Natural killer cell (primary cell): Measurements from ENCODE around the gene SECTM1. TPM values are rescaled to one million over a fixed set of nuclear protein-coding genes. Genes with fewer than 3 reads are reported as not detected.
A peak's percentile ranks its signal among the peaks of the same experiment; 100 is the strongest.
"Not testable (repeated sequence)": the region's sequence is repeated elsewhere in the genome, so short reads cannot be mapped to it uniquely, and the experiment has no call there.

Source experiments
- ATAC-seq, 3 donors: fragments of 150-1000 bp in 2 of 3; fragments of 200-7000 bp in 1 of 3; cut with Tn5 transposase; 1 replicate in 1 of 3; 2 replicates in 2 of 3; pipeline ENCODE4 v1.10.0; 2021; ENCODE audit warnings: mild to moderate bottlenecking in 2 of 3, moderate library complexity in 2 of 3
- DNase-seq, 2 donors: peaks; one replicate each; pipeline versions ENCODE4 v3.0.0 to v3.0.0-alpha.2; 2013 to 2021; ENCODE audit warnings: mixed read lengths in 1 of 2
- H3K27ac ChIP-seq: one replicate; pipeline ENCODE4 v1.5.1; 2013; ENCODE audit warnings: mild to moderate bottlenecking, low read length
- H3K27me3 ChIP-seq: one replicate; pipeline ENCODE4 v1.6.1; 2013; ENCODE audit warnings: low read length; ENCODE audit not compliant: control insufficient read depth, insufficient read depth
- H3K36me3 ChIP-seq: one replicate; pipeline ENCODE4 v1.6.1; 2013; ENCODE audit warnings: low read length; ENCODE audit not compliant: control insufficient read depth, insufficient read depth
- H3K4me1 ChIP-seq: one replicate; pipeline ENCODE4 v1.6.1; 2013; ENCODE audit warnings: low read length; ENCODE audit not compliant: control insufficient read depth, insufficient read depth
- H3K4me3 ChIP-seq: one replicate; pipeline ENCODE4 v1.5.1; 2013; ENCODE audit warnings: low read length
- H3K9me3 ChIP-seq: one replicate; pipeline ENCODE4 v1.6.1; 2013; ENCODE audit warnings: low read length; ENCODE audit not compliant: control insufficient read depth, insufficient read depth
- H3K27ac Mint-ChIP-seq, 2 donors: one replicate each; pipeline ENCODE4 v1.8.0; 2022; ENCODE audit warnings: mild to moderate bottlenecking in 2 of 2, mixed read lengths in 2 of 2, moderate library complexity in 1 of 2
- H3K27me3 Mint-ChIP-seq, 2 donors: one replicate each; pipeline ENCODE4 v1.8.0; 2022; ENCODE audit warnings: low read depth in 2 of 2, mixed read lengths in 2 of 2
- H3K36me3 Mint-ChIP-seq: one replicate; pipeline ENCODE4 v1.8.0; 2022; ENCODE audit warnings: mixed read lengths
- H3K4me1 Mint-ChIP-seq, 2 donors: one replicate each; pipeline ENCODE4 v1.8.0; 2022; ENCODE audit warnings: mixed read lengths in 2 of 2
- H3K4me3 Mint-ChIP-seq: one replicate; pipeline ENCODE4 v1.8.0; 2022; ENCODE audit warnings: mild to moderate bottlenecking, moderate library complexity, mixed read lengths
- H3K9me3 Mint-ChIP-seq, 2 donors: one replicate each; pipeline ENCODE4 v1.8.0; 2022; ENCODE audit warnings: mixed read lengths in 2 of 2
- WGBS: methylation state at CpG from one replicate; pipeline ENCODE4 v1.1.7; 2013; ENCODE audit warnings: missing lambda C conversion rate; ENCODE audit not compliant: insufficient coverage; 5-methylcytosine and 5-hydroxymethylcytosine counted together
- intact Hi-C: fragments of 100-400 bp; cut with micrococcal nuclease; formaldehyde crosslinking; loops from one replicate; pipeline ENCODE4 v1.14.2; 2022
- total RNA-seq, 4 donors: library from RNA; stranded (reverse); fragments of 120-200 nt in 1 of 4; gene quantifications; one replicate each; pipeline versions ENCODE4 v1.2.3 to v1.2.4, GENCODE V29; 2013 to 2022
- TF ChIP-seq, protein P1 (sequence below): fragments of 200-600 bp; IDR thresholded peaks from one replicate; pipeline ENCODE4 v1.8.0; 2022; ENCODE audit warnings: antibody characterized with exemption

The SECTM1 gene
- total RNA-seq, result 10 to 100 TPM in 1 of 3 donors, 1 to 10 TPM in 2; 3.6 to 11.2 (median 6.3) TPM
- 3.8 TPM for total RNA-seq (2013)

GRCh38 chr17:82333279-82334171 is at the start of gene SECTM1:
Gene SECTM1 (minus strand): TSS chr17:82333766. CDS start chr17:82327240, 6,526 bp downstream.
- no peaks in the 10 kb centered on the region for H3K36me3 Mint-ChIP-seq
- ATAC-seq (peak; percentile 31 to 54 (median 48)), DNase-seq (peak in 1 of 2 donors; percentile 43)
- no peaks in the 10 kb centered on the region for H3K9me3 ChIP-seq
- H3K27me3 ChIP-seq, result peaks cover 3% of the 10 kb centered on the region
- H3K27ac Mint-ChIP-seq, result peak within 1 kb of the TSS; percentile 84 to 93
- H3K4me3 ChIP-seq, result peak within 1 kb of the TSS; percentile 45
- peaks cover 36% of the 10 kb centered on the region for H3K4me1 ChIP-seq
- peak within 1 kb of the TSS; percentile 99 for H3K4me3 Mint-ChIP-seq
- H3K36me3 ChIP-seq, result no peaks in the 10 kb centered on the region
- H3K9me3 Mint-ChIP-seq, result no peaks in the 10 kb centered on the region
- H3K4me1 Mint-ChIP-seq, result peaks cover 18 to 28% of the 10 kb centered on the region in 2 donors
- H3K27ac ChIP-seq, result peak within 1 kb of the TSS; percentile 54
- intact Hi-C loops, result no loop called here
- TF ChIP-seq, protein P1, sequence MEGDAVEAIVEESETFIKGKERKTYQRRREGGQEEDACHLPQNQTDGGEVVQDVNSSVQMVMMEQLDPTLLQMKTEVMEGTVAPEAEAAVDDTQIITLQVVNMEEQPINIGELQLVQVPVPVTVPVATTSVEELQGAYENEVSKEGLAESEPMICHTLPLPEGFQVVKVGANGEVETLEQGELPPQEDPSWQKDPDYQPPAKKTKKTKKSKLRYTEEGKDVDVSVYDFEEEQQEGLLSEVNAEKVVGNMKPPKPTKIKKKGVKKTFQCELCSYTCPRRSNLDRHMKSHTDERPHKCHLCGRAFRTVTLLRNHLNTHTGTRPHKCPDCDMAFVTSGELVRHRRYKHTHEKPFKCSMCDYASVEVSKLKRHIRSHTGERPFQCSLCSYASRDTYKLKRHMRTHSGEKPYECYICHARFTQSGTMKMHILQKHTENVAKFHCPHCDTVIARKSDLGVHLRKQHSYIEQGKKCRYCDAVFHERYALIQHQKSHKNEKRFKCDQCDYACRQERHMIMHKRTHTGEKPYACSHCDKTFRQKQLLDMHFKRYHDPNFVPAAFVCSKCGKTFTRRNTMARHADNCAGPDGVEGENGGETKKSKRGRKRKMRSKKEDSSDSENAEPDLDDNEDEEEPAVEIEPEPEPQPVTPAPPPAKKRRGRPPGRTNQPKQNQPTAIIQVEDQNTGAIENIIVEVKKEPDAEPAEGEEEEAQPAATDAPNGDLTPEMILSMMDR, result no peak
- WGBS, result 5% methylated on average over 90 of the region's 90 CpGs
- peaks cover 0 to 4% of the 10 kb centered on the region in 2 donors for H3K27me3 Mint-ChIP-seq

DNA sequence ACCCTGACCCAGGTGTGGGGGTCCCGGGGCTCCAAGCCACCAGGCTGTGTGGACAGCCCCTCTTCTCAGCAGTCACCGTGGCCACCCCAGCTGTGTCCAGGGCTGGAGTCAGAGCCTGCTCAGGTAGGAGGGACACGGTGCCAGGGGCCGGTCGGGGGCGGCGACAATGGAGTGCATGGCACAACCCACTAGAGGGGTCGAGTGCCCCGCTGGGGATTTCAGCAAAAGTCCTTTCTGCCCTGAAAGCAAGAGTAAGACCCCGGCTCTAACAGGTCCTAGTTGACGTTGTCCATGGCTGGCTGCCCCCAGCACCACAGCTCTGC is 49.3 kb upstream of the SECTM1 start:
- H3K27me3 ChIP-seq, result peaks cover 15% of the 10 kb centered on the region
- H3K4me3 Mint-ChIP-seq, result no peak overlapping the region
- no peak overlapping the region for H3K27ac ChIP-seq
- 84% methylated on average over 11 of the region's 11 CpGs for WGBS
- TF ChIP-seq, protein P1, result no peak
- H3K4me1 ChIP-seq, result peaks cover 5% of the 10 kb centered on the region
- no peaks in the 10 kb centered on the region for H3K9me3 ChIP-seq
- H3K27me3 Mint-ChIP-seq, result peaks cover 9 to 20% of the 10 kb centered on the region in 2 donors
- H3K36me3 ChIP-seq, result no peaks in the 10 kb centered on the region
- no peak for ATAC-seq
- intact Hi-C loops, result no loop called here
- no peak overlapping the region for H3K27ac Mint-ChIP-seq
- peaks cover 8 to 18% of the 10 kb centered on the region in 2 donors for H3K4me1 Mint-ChIP-seq
- H3K9me3 Mint-ChIP-seq, result no peaks in the 10 kb centered on the region
- no peak for DNase-seq
- no peaks in the 10 kb centered on the region for H3K36me3 Mint-ChIP-seq
- H3K4me3 ChIP-seq, result no peak overlapping the region

DNA sequence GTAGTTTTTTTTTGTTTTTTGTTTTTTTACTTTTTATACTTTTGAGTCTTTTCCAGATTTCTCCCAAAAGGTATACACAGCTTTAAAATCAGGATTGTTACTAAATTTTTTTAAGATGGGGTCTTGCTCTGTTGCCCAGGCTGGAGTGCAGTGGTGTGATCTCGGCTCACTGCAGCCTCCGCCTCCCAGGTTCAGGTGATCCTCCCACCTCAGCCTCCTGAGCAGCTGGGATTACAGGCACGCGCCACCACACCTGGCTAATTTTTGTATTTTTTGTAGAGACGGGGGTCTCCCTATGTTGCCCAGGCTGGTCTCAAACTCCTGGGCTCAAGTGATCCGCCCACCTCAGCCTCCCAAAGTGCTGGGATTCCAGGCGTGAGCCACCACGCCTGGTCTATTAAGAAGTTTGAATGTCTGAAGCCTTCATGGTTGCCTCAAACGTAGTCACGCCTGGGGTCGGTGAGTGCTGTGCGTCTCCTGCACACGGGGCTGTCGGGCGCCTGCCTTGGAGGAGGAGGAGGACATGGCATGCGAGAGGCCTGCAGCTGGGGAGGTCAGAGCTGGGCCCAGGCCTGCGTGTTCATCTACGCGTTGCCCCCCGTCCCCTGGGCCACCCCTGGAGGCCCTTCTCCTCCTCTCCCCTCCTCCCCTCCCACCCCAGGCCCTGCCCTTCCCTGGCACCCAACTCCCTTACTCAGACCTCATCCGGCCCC is 48.8 kb upstream of the SECTM1 start:
- not testable (repeated sequence) for H3K4me1 ChIP-seq, H3K27ac Mint-ChIP-seq
- peaks cover 8 to 13% of the 10 kb centered on the region in 2 donors for H3K4me1 Mint-ChIP-seq

DNA sequence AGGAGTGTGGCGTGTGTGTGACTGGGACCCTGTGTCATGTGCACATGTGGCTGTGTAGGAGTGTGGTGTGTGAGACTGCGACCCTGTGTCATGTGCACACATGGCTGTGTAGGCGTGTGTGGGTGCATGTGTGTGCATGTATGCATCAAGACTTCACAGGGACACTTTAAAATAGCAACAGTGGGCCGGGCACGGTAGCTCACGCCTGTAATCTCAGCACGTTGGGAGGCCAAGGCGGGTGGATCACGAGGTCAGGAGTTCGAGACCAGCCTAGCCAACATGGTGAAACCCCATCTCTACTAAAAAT is 48.1 kb upstream of the SECTM1 start:
- not testable (repeated sequence) for H3K4me3 Mint-ChIP-seq, H3K27ac Mint-ChIP-seq

More for the DNA sequence above, 48.8 kb upstream of the SECTM1 start:
- peaks cover 9 to 20% of the 10 kb centered on the region in 2 donors for H3K27me3 Mint-ChIP-seq
- intact Hi-C loops, ATAC-seq, H3K9me3 ChIP-seq, H3K4me3 Mint-ChIP-seq, H3K9me3 Mint-ChIP-seq, H3K36me3 ChIP-seq, H3K27ac ChIP-seq, H3K4me3 ChIP-seq, H3K36me3 Mint-ChIP-seq, DNase-seq: not testable (repeated sequence)
- peaks cover 15% of the 10 kb centered on the region for H3K27me3 ChIP-seq
- WGBS, result 91% methylated on average over 21 of the region's 21 CpGs

More for the DNA sequence above, 48.1 kb upstream of the SECTM1 start:
- H3K36me3 ChIP-seq, H3K9me3 ChIP-seq, H3K4me1 ChIP-seq, H3K36me3 Mint-ChIP-seq, H3K4me3 ChIP-seq, ATAC-seq, H3K9me3 Mint-ChIP-seq, intact Hi-C loops, DNase-seq, H3K27ac ChIP-seq: not testable (repeated sequence)
- Mint-ChIP-seq H3K27me3 (peaks cover 9 to 23% of the 10 kb centered on the region in 2 donors), H3K4me1 (peaks cover 8 to 13% of the 10 kb centered on the region in 2 donors)
- WGBS, result 80% methylated on average over 8 of the region's 10 CpGs
- H3K27me3 ChIP-seq, result peaks cover 11% of the 10 kb centered on the region
